Activated naive CD4-positive, alpha-beta T cell treated with anti-CD3 and anti-CD28 coated beads, Interleukin-2, amount 50 U/mL, for 72 hours (primary cell): ENCODE results near the gene LRRC8D. TPM values are rescaled to one million over a fixed set of nuclear protein-coding genes. Genes with fewer than 3 reads are reported as not detected.
"Not testable (repeated sequence)": the region's sequence is repeated elsewhere in the genome, so short reads cannot be mapped to it uniquely, and the experiment has no call there.

Source experiments
- ATAC-seq, 2 donors: fragments of 150-1000 bp; cut with Tn5 transposase; 2 replicates each; pipeline ENCODE4 v1.10.0; 2021; ENCODE audit warnings: mild to moderate bottlenecking in 2 of 2, moderate library complexity in 2 of 2
- DNase-seq, 2 donors: peaks; one replicate each; pipeline ENCODE4 v3.0.0; 2021 to 2022; ENCODE audit warnings: low spot score in 2 of 2
- H3K27ac Mint-ChIP-seq, 2 donors: one replicate each; pipeline ENCODE4 v1.8.0; 2022; ENCODE audit warnings: mild to moderate bottlenecking in 2 of 2, mixed read lengths in 2 of 2
- H3K36me3 Mint-ChIP-seq, 2 donors: one replicate each; pipeline ENCODE4 v1.8.0; 2022; ENCODE audit warnings: mixed read lengths in 2 of 2
- H3K9me3 Mint-ChIP-seq, 2 donors: one replicate each; pipeline ENCODE4 v1.8.0; 2022; ENCODE audit warnings: mixed read lengths in 2 of 2
- total RNA-seq, 2 donors: library from RNA; stranded (reverse); gene quantifications; one replicate each; pipeline ENCODE4 v1.2.3, GENCODE V29; 2022

Gene LRRC8D
- total RNA-seq, 2 donors from 2014 or later, result 14.6 to 22.8 TPM

DNA sequence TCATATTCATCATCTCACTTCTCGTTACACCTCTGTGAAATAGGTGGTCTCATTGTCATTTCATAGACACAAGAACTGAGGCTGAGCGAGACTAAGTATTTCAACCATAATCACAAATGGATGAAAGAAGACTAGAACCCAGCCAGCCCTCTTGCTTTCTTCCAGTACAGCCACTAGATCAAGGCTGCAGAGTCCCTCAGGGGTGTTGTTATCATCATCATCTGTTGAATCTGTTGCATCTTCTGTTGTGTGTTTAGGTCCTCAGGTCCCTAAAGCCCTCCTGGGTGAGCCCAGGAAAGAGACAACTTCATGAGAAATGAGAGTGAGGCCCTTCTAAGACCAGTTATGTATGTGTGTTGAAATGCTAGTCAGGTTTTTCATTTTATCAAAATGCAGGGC, 87.4 kb downstream of the LRRC8D start:
- no peak for ATAC-seq
- no peaks in the 10 kb centered on the region for H3K9me3 Mint-ChIP-seq

DNA sequence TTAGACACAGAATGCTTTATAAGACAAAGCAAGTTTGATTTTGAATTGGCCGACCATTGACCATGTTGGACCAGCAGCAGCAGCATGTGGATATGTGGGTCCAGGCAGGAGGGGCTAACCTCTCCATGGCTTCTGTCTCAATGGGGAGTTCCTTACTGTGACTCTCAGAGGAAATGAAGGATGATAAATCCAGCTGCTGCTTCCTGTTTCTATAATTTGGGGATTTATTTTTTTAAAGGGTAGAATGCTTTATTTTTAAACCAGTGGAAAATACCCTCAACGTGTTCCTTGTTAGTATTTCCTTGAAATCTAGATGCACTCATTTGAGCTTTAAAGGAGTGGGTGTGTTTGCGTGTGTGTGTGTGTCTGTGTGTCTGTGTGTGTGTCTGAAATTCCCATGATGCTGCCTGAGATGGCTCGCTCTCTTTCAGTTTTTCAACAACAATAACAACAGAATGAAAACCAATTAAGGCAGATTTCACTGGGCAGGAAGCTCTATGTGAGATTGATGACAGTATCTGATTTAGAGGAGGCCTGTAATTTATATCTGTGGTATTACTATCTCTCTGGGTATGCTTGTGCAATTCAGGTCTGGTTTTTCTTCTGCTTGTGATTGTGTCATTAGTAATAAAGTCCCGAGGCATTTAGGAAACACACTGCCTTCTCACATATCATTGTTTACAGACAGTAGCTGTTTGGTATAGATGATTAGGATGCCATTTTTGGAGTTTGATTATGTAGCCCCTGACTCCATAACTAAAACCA, 88.0 kb downstream of the LRRC8D start:
- DNase-seq (no peak), ATAC-seq (peak in 1 of 2 donors; percentile 14)

More for the DNA sequence above, 87.4 kb downstream of the LRRC8D start:
- DNase-seq, result no peak
- H3K27ac Mint-ChIP-seq, result peak overlapping the region in 1 of 2 donors; percentile 31
- H3K36me3 Mint-ChIP-seq, result peaks cover 0 to 16% of the 10 kb centered on the region in 2 donors

DNA sequence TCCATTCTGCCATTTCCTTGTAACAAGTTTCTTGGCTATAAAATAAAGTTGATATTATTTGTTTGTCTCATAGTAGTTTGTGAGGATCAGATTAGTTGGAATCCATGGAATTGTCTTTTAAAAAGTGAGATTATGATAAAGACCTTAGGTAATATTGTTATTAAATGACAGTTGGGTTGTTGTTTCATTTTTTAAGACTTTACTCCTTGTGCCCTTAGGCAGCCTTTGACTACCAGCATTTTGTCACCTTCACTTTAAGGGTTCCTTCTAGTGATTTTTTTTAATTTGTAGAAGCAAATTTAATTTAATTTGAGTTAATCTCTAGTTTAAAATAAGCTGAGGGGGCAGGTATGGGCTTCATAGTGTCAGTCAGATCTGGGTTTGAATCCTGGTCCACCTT, 89.4 kb downstream of the LRRC8D start:
- H3K27ac Mint-ChIP-seq, result no peak overlapping the region
- H3K36me3 Mint-ChIP-seq, result peaks cover 0 to 23% of the 10 kb centered on the region in 2 donors
- no peaks in the 10 kb centered on the region for H3K9me3 Mint-ChIP-seq
- DNase-seq (no peak), ATAC-seq (no peak)

More for the DNA sequence above, 88.0 kb downstream of the LRRC8D start:
- Mint-ChIP-seq H3K36me3 (peaks cover 0 to 20% of the 10 kb centered on the region in 2 donors), H3K9me3 (no peaks in the 10 kb centered on the region), H3K27ac (peak overlapping the region; percentile 31 to 79)

DNA sequence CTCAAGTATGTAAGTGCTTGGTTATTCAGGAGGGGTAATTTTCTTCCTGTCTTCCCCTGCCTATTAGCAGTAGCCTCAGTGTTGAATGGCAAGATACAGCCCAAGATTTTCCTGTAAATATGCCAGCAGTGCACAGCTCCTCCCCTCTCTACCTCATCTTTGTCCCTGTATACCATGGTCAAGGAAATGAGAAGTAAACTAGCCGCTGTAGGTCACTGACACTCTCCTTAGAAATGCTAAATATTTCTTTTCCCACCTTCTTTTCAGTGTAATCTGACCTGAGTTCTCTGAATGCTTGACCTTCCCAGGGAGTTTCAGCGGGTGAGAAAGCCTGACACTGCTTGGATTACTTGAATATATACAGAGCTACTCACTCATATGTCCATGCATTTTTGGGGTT, 89.9 kb downstream of the LRRC8D start:
- Mint-ChIP-seq H3K27ac (no peak overlapping the region), H3K9me3 (no peaks in the 10 kb centered on the region), H3K36me3 (peaks cover 0 to 18% of the 10 kb centered on the region in 2 donors)
- DNase-seq (no peak), ATAC-seq (no peak)

DNA sequence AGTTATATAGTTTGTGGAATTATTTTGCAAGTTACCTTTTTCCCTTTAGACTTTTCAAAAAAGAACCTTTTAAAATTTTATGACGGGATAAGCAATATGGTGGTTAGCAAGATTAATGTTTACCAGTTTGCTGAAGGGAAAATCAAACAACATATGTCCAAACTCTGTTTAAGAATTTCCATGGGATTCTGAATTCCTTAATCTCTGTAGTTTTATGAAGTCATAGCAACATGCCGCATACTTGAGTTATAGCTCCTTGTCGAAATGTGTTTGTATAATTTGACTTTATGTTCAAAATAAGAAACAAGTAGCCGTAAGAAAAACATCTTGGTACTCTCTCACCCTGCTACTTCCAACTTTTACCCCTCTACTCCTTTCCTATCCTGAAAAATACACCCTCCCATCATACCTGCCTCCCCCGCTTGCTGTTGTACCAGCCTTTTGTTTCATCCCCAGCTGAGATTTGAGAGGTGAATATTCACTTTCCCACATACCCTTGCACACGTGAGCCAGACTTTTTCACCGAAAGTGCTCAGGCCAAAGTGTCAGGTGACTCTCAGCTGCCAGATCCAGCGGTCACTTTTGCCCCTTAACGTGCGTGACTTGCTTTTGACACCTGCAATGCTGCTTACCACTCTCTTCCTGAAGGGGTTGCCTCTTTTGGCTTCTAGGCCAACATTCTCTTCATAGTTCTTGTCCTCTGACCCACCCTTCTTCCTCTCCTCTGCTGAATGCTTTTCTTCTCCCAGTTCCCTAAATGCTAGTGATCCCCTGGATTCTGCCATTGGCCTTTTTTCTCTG, 90.6 kb downstream of the LRRC8D start:
- no peaks in the 10 kb centered on the region for H3K9me3 Mint-ChIP-seq

DNA sequence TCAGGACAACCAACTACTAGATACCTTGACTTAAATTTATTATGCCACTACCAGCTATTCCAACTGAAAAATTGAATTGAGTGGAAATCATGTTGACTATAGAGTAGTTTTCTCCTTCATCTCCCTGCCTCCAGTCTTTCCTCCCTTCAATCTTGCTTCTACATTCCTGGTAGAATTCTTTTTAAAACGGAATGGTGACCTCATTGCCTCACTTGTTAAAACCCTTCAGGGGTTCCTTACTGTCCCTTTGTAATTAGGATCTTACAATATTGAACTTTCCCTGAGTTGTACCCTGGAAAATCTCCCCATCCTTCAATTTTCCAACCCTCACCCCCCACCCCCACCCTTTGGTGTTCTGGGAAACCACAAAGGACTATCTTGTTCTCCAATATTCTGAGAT, 91.2 kb downstream of the LRRC8D start:
- Mint-ChIP-seq H3K9me3 (no peaks in the 10 kb centered on the region), H3K27ac (no peak overlapping the region), H3K36me3 (peaks cover 0 to 19% of the 10 kb centered on the region in 2 donors)
- ATAC-seq (no peak), DNase-seq (no peak)

More for the DNA sequence above, 90.6 kb downstream of the LRRC8D start:
- no peak for ATAC-seq
- DNase-seq, result no peak
- peaks cover 0 to 18% of the 10 kb centered on the region in 2 donors for H3K36me3 Mint-ChIP-seq
- no peak overlapping the region for H3K27ac Mint-ChIP-seq

DNA sequence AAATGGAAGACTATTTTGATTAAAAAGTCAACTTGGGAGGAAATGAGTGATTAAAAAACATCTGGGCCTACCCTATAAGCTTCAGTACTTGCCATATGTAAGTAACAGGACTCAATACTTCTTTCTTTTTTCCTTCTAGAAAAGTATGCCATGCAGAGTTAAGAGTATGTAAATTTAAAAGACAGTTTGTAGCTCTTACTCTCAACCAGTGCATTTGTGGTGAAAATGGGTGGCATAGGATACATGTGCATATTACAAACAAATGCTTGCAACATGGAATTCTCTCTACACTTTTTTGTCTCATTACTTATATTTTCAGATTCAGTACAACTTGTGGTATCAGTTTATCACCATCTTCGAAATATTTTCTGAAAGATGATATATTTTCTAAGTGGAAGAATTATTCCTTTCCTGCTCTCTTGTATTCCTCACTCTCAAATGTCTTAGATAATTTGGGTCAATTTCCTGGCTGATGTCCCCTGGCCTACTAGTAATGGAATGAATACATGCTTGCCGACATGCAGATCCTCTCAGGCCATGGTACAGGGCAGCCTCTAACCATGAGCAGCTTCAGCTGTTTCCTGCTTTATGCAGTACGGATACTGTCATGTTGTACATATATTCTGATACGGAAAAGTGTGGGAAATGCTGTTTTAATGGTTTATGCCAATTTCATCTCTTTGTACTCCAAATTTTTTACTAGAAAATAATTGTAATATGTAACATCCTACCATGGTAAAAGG, 92.7 kb downstream of the LRRC8D start:
- Mint-ChIP-seq H3K9me3 (no peaks in the 10 kb centered on the region), H3K36me3 (peaks cover 0 to 20% of the 10 kb centered on the region in 2 donors), H3K27ac (no peak overlapping the region)
- ATAC-seq (no peak), DNase-seq (no peak)

DNA sequence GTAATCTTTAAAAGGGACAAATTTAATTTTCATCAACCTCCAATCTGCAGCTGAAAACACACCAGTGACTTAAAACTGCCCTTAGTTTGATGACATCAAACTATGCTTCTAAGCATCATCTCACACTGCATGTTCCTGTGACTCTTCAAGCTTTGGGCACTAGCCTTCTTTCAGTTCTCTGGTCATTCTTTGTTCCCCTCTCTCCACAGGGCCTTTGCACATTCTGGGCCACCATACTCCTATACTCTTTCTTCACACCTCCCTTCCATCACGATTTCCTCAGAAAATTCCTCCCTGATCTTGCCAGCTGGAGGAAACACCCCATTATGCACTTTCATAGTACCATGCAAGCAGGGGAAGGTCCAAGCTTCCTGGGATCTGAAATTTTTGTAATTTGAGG, 96.5 kb downstream of the LRRC8D start:
- DNase-seq (no peak), ATAC-seq (no peak)
- H3K27ac Mint-ChIP-seq, result no peak overlapping the region
- no peaks in the 10 kb centered on the region for H3K9me3 Mint-ChIP-seq
- peaks cover 0 to 15% of the 10 kb centered on the region in 2 donors for H3K36me3 Mint-ChIP-seq

DNA sequence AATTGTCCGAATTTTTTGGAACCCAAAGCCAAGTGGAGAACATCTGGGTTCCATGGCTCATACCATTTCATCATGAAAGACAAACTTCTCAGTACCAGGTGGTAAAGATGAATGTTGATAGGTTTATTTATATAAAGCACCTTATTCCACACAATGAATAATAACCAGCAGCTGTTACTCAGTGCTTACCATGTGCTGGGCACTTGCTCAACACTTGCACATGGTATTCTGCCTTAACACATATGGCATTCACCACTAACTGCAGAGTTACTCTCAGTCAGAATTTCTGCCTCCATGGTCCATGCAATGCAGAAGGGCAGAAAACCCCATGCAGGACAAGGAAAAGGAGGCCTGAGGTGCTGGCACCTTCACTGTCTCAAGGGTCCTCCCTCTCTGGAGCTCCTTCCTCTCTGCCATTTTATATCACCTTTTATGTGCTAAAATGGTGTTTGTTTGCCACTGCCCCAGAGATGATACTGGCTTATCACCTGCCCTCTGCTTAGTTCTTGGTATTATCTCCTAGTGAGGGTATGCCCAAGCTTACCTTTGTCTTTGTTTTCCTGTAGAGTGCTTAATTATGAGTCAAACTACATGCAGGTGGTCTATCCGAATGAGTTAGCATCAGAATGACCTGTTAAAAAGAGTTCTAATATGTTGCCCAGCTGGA, 97.4 kb downstream of the LRRC8D start:
- Mint-ChIP-seq H3K27ac (no peak overlapping the region), H3K9me3 (no peaks in the 10 kb centered on the region), H3K36me3 (peaks cover 1 to 16% of the 10 kb centered on the region in 2 donors)
- DNase-seq (no peak), ATAC-seq (no peak)

DNA sequence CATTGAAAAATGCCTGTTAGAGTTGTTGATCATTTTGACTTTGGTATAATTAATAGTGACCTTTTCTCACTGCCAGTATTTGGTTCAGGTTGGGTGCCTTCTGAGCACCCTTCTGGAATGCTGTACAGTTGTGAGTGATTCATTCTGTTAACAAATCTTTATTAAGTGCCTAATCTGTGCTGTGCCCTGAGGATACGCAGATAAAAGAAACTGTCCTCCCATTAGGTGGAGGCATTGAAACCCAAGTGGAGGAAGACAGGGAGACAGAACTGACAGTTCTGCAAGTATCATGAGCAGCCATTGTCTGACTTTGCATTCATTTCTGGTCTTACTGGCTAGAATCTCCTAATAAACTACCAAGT, 97.9 kb downstream of the LRRC8D start:
- no peaks in the 10 kb centered on the region for H3K9me3 Mint-ChIP-seq
- DNase-seq (no peak), ATAC-seq (no peak)
- no peak overlapping the region for H3K27ac Mint-ChIP-seq
- peaks cover 6 to 18% of the 10 kb centered on the region in 2 donors for H3K36me3 Mint-ChIP-seq

DNA sequence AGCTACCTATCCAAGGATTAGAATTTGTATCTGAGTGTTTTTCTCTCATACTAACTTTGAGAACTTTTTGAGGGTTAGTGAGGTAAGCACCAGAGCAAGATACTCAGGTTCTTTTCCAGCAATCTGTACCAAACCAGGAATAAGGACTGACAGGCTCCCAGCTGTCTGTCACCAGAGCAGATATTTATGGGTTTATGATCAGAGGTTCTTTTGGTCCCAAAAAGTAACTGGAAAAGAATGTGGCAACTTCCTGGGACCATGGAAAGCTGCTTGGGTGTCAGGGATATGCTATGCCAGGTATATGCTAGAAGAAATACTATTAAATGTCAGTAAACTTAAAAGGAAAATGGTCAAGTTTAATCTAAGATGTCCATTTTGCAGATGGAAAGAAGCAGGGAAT, 98.3 kb downstream of the LRRC8D start:
- Mint-ChIP-seq H3K27ac (no peak overlapping the region), H3K36me3 (peaks cover 10 to 18% of the 10 kb centered on the region in 2 donors), H3K9me3 (no peaks in the 10 kb centered on the region)
- ATAC-seq, result no peak
- no peak for DNase-seq

DNA sequence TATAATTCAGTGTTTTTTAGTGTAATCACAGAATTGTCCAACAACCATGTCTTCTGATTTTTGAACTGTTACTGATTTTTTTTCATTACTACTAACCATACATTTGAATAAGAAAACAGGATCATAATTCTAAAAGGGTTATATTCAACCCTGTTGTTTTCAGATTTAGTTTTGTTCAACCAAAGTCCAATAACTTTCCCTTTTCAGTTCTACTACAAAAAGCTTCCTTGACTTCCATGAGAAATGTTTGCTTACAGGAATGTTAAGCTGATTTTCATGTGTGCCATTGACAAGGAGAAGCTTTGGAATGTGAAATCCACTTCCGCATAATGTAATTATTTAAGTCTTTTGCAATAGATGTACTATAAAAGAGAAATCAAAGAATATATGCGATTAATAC, 102.1 kb downstream of the LRRC8D start:
- Mint-ChIP-seq H3K27ac (no peak overlapping the region), H3K9me3 (no peaks in the 10 kb centered on the region), H3K36me3 (peaks cover 10 to 14% of the 10 kb centered on the region in 2 donors)
- ATAC-seq, result no peak
- no peak for DNase-seq

DNA sequence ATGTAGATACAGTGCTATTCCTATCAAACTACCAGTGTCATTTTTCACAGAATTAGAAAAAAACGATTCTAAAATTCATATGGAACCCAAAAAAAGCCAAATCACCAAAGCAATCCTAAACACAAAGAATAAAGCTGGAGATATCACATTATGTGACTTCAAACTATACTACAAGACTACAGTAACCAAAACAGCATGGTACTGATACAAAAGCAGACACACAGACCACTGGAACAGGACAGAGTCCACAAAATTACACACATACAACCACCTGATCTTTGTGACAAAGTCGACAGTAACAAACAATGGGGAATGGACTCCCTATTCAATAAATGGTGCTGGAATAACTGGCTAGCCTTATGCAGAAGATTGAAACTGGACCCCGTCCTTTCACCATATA, 102.7 kb downstream of the LRRC8D start:
- ATAC-seq (no peak), DNase-seq (no peak)
- Mint-ChIP-seq H3K27ac (no peak overlapping the region), H3K36me3 (peaks cover 10 to 14% of the 10 kb centered on the region in 2 donors), H3K9me3 (no peaks in the 10 kb centered on the region)

DNA sequence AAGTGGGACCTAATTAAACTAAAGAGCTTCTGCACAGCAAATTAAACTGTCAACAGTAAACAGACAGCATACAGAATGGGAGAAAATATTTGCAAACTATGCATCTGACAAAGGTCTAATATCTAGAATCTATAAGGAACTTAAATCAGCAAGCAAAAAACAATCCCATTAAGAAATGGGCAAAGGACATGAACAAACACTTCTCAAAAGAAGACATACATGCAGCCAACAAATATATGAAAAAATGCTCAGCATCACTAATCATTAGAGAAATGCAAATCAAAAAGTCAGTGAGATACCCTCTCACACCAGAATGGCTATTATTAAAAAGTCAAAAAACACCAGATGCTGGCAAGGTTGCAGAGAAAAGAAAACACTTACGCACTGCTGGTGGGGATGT, 103.2 kb downstream of the LRRC8D start:
- ATAC-seq, H3K27ac Mint-ChIP-seq, H3K9me3 Mint-ChIP-seq, DNase-seq: not testable (repeated sequence)
- peaks cover 10 to 19% of the 10 kb centered on the region in 2 donors for H3K36me3 Mint-ChIP-seq

DNA sequence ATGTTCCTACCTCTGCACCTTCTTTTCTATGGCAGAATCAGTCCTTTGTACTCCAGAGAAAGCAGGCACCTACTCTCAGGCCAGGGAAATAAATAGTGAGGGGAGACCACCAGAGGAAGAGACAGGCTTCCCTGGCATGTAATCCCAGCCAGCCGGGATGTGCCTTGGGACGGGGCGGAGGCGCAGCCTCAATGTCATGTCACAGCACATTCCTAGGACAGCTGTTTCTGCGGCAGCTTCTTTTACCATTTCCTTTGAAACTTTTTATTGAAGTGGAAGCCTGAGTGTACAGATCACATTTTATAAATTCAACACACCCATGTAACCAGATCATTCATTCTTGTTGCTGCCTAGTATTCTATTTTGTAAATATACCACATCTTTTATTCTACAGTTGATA, 106.2 kb downstream of the LRRC8D start:
- Mint-ChIP-seq H3K27ac (no peak overlapping the region), H3K9me3 (no peaks in the 10 kb centered on the region), H3K36me3 (peaks cover 13 to 20% of the 10 kb centered on the region in 2 donors)
- ATAC-seq (no peak), DNase-seq (no peak)

DNA sequence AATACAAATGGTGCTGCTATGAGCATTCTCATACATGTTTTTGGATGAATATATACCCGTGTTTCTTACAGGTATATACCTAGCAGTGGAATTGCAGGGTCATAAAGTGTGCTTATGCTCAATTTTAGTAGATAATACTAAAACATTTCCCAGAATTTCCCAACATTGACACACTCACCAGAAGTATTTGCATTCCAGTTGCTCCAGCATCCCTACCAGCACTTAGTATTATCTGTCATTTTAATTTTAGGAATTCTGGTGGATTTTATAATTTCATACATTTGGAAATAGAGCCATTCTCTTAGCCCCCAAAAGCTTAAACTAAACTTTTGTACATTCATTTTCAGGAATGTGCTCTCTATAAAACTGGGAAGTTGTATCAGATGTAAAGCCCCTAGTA, 106.6 kb downstream of the LRRC8D start:
- H3K36me3 Mint-ChIP-seq, result peaks cover 15 to 20% of the 10 kb centered on the region in 2 donors
- no peak for ATAC-seq
- H3K9me3 Mint-ChIP-seq, result no peaks in the 10 kb centered on the region
- DNase-seq, result no peak
- H3K27ac Mint-ChIP-seq, result no peak overlapping the region
